ENCODE results near the gene CIART. TPM values are rescaled to one million over a fixed set of nuclear protein-coding genes. Genes with fewer than 3 reads are reported as not detected.

Gene CIART
- total RNA-seq, 1 experiment from 2014 or later = 3.4 TPM

DNA sequence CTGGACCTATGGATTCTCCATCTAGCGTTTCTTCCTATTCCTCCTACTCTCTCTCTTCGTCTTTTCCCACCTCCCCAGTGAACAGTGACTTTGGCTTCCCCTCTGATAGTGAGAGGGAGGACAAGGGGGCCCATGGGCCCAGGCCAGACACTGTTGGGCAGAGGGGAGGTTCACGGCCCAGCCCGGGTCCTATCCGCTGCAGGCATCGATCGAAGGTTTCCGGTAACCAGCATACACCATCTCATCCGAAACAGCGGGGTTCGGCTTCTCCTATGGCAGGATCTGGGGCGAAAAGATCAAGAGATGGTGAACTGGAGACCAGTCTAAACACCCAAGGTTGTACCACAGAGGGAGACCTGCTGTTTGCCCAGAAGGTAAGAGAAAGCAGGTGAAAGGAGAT is 906 bp downstream of the CIART start:
- in situ Hi-C loops (cut with HindIII; ENCODE audit: low pct_unique_long_range_greater_than_20kb, low sequenced_read_pairs) = no loop called here
- intact Hi-C loops (cut with micrococcal nuclease; ENCODE audit: unreplicated experiment) = no loop called here
- CTCF ChIA-PET = interaction anchor here (0.6 kb wide), 1 partner anchor 248 kb away, joined by 3 read pairs; no protein-coding TSS in a partner anchor
- Histone ChIP-seq H3K9me3 (ENCODE audit: control insufficient read depth, insufficient read depth, low read depth, low read length) (no peaks in the 10 kb centered on the region), H3K36me3 (ENCODE audit: control insufficient read depth, insufficient read depth, low read length) (no peaks in the 10 kb centered on the region), H3K27ac (ENCODE audit: low read length) (no peak overlapping the region), H3K4me3 (ENCODE audit: low read depth in 2 of 2, low read length in 2 of 2) (peak overlapping the region; percentile 45 to 72; a peak in 3 of 4 replicates), H3K27me3 (ENCODE audit: control insufficient read depth, insufficient read depth, low read length) (no peaks in the 10 kb centered on the region), H3K4me1 (ENCODE audit: control insufficient read depth, insufficient read depth, low read length) (0 out of 2 replicates have a peak, but pooled peaks cover 4% of the 10 kb centered on the region)
- ATAC-seq (no peak), DNase-seq (ENCODE audit: low read depth, low spot score) (no peak)
- no TSS peak for BruUV-seq (replicated peaks)
- TF ChIP-seq TCF7L2 (IDR thresholded peaks at IDR 0.05; ENCODE audit: low read depth, low read length) (no peak), SIN3A (IDR thresholded peaks at IDR 0.05; ENCODE audit: borderline replicate concordance, insufficient read depth, low read depth, low read length) (no peak)
- TF ChIP-seq, protein P1, sequence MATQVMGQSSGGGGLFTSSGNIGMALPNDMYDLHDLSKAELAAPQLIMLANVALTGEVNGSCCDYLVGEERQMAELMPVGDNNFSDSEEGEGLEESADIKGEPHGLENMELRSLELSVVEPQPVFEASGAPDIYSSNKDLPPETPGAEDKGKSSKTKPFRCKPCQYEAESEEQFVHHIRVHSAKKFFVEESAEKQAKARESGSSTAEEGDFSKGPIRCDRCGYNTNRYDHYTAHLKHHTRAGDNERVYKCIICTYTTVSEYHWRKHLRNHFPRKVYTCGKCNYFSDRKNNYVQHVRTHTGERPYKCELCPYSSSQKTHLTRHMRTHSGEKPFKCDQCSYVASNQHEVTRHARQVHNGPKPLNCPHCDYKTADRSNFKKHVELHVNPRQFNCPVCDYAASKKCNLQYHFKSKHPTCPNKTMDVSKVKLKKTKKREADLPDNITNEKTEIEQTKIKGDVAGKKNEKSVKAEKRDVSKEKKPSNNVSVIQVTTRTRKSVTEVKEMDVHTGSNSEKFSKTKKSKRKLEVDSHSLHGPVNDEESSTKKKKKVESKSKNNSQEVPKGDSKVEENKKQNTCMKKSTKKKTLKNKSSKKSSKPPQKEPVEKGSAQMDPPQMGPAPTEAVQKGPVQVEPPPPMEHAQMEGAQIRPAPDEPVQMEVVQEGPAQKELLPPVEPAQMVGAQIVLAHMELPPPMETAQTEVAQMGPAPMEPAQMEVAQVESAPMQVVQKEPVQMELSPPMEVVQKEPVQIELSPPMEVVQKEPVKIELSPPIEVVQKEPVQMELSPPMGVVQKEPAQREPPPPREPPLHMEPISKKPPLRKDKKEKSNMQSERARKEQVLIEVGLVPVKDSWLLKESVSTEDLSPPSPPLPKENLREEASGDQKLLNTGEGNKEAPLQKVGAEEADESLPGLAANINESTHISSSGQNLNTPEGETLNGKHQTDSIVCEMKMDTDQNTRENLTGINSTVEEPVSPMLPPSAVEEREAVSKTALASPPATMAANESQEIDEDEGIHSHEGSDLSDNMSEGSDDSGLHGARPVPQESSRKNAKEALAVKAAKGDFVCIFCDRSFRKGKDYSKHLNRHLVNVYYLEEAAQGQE (IDR thresholded peaks at IDR 0.05; ENCODE audit: insufficient read depth in 1 of 2, low read depth in 2 of 2, low read length in 1 of 2) = no peak
- TF ChIP-seq, protein P2, sequence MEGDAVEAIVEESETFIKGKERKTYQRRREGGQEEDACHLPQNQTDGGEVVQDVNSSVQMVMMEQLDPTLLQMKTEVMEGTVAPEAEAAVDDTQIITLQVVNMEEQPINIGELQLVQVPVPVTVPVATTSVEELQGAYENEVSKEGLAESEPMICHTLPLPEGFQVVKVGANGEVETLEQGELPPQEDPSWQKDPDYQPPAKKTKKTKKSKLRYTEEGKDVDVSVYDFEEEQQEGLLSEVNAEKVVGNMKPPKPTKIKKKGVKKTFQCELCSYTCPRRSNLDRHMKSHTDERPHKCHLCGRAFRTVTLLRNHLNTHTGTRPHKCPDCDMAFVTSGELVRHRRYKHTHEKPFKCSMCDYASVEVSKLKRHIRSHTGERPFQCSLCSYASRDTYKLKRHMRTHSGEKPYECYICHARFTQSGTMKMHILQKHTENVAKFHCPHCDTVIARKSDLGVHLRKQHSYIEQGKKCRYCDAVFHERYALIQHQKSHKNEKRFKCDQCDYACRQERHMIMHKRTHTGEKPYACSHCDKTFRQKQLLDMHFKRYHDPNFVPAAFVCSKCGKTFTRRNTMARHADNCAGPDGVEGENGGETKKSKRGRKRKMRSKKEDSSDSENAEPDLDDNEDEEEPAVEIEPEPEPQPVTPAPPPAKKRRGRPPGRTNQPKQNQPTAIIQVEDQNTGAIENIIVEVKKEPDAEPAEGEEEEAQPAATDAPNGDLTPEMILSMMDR (IDR thresholded peaks at IDR 0.05) = no peak
- POLR2A ChIA-PET = no interaction called here

DNA sequence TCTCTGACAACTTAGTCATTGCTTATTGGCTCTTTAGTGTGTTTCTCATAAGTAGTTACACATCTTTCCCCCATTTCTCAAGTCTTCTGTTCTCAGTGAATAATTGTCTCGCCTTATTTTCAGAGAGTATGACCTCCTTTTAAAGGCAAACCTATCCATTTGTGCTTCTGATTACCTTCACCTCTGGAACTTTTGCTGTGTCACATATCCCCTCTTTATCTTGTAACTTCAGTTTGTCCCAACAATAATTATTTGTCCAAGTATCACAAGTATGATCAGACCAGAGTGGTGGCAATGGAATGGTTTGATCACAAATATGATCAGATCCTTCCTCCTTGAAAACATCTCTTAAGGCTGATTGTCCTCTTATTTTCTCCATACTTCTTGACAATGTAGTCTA is 6.0 kb downstream of the CIART start:
- intact Hi-C loops (cut with micrococcal nuclease; ENCODE audit: unreplicated experiment) (no loop called here), in situ Hi-C loops (cut with HindIII; ENCODE audit: low pct_unique_long_range_greater_than_20kb, low sequenced_read_pairs) (no loop called here)
- TF ChIP-seq, protein P1 (IDR thresholded peaks at IDR 0.05; ENCODE audit: insufficient read depth in 1 of 2, low read depth in 2 of 2, low read length in 1 of 2) = no peak
- TF ChIP-seq SIN3A (IDR thresholded peaks at IDR 0.05; ENCODE audit: borderline replicate concordance, insufficient read depth, low read depth, low read length) = no peak
- TF ChIP-seq POLR2AphosphoS5 (IDR thresholded peaks at IDR 0.05; ENCODE audit: low read depth, low read length) = no peak
- Histone ChIP-seq H3K4me3 (ENCODE audit: low read depth in 2 of 2, low read length in 2 of 2) (no peak overlapping the region), H3K36me3 (ENCODE audit: control insufficient read depth, insufficient read depth, low read length) (no peaks in the 10 kb centered on the region), H3K27ac (ENCODE audit: low read length) (no peak overlapping the region), H3K9me3 (ENCODE audit: control insufficient read depth, insufficient read depth, low read depth, low read length) (no peaks in the 10 kb centered on the region), H3K4me1 (ENCODE audit: control insufficient read depth, insufficient read depth, low read length) (0 out of 2 replicates have a peak, but pooled peaks cover 4% of the 10 kb centered on the region), H3K27me3 (ENCODE audit: control insufficient read depth, insufficient read depth, low read length) (no peaks in the 10 kb centered on the region)
- BruUV-seq (replicated peaks) = no TSS peak
- DNase-seq (ENCODE audit: low read depth, low spot score) (no peak), ATAC-seq (no peak)
- CTCF ChIA-PET = no interaction called here
- POLR2A ChIA-PET = no interaction called here

All from Panc1 (cell line).